GM12864 (cell line): ENCODE measurements around the gene YIPF1.
"Not testable (repeated sequence)": the region's sequence is repeated elsewhere in the genome, so short reads cannot be mapped to it uniquely, and the experiment has no call there.

Experiments
- DNase-seq: peaks from one replicate; pipeline ENCODE4 v3.0.0-alpha.2; 2011; ENCODE audit warnings: low read depth
- H3K4me3 ChIP-seq: 2 replicates; pipeline ENCODE4 v1.5.1; 2011; ENCODE audit warnings: mild to moderate bottlenecking, low read depth, low read length, control low read depth
- TF ChIP-seq, protein P1 (sequence below): IDR thresholded peaks from 2 replicates; pipeline ENCODE4 v1.5.1; 2011; ENCODE audit warnings: low read depth, mild to moderate bottlenecking, moderate library complexity, low read length, control low read depth, inconsistent platforms; ENCODE audit errors: missing control alignments

YIPF1 gene

DNA sequence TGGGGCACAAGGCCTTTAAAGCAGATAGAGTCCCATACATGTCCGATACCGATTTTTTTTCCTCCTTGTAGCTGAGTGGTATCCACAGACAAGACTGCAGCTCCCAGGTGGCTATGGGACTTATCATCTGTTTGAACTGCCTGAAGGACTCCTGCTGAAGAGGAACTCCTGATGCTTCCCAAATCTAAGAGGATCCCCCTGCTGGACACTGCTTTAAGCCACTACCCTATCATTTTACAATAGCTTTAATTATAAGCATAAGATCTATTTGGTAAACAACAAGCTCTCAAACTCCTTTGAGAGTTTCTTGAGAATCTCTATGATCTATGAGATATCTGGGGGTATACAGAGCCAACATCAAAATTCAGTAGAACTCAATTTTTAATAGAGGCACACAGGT is 63.2 kb downstream of the YIPF1 start:
- DNase-seq: no peak
- H3K4me3 ChIP-seq: no peak overlapping the region
- TF ChIP-seq, protein P1, sequence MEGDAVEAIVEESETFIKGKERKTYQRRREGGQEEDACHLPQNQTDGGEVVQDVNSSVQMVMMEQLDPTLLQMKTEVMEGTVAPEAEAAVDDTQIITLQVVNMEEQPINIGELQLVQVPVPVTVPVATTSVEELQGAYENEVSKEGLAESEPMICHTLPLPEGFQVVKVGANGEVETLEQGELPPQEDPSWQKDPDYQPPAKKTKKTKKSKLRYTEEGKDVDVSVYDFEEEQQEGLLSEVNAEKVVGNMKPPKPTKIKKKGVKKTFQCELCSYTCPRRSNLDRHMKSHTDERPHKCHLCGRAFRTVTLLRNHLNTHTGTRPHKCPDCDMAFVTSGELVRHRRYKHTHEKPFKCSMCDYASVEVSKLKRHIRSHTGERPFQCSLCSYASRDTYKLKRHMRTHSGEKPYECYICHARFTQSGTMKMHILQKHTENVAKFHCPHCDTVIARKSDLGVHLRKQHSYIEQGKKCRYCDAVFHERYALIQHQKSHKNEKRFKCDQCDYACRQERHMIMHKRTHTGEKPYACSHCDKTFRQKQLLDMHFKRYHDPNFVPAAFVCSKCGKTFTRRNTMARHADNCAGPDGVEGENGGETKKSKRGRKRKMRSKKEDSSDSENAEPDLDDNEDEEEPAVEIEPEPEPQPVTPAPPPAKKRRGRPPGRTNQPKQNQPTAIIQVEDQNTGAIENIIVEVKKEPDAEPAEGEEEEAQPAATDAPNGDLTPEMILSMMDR: peak; percentile 13

DNA sequence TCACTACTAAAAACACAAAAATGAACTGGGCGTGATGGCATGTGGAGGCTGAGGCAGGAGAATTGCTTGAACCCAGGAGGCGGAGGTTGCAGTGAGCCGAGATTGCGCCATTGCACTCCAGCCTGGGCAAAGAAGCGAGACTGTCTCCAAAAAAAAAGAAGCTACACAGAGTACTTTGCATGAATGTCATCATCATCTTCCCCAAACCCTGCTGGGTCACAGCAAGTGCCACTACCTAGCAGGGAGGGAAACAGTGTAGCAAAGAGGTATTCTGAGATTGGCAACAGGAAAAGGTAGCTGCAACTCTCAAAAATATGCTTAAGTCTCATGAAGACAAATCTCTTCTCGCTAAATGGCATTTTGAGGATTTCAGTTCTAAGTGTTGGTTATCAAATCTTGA is 64.3 kb downstream of the YIPF1 start:
- no peak for DNase-seq
- TF ChIP-seq, protein P1: no peak

DNA sequence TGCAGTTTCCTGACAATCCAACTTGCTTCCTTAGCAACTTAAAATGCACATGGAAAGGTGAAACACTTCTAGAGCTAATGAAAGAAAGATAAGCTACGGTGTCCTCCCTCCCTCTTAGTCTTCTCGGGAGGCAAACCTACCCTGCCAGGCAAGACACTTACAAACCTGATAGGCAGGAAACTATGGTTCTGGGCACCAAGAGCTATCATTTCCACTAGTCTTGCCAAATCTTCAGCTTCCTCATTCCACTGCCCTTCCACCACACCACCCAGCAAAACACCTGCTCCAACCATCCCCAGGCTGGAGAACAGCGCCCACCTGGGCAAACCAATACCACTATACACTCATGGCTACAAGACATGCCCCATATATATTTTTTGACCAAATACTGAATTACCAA is 66.7 kb downstream of the YIPF1 start:
- DNase-seq: no peak
- H3K4me3 ChIP-seq: no peak overlapping the region
- TF ChIP-seq, protein P1: no peak

More for the DNA sequence above, 64.3 kb downstream of the YIPF1 start:
- H3K4me3 ChIP-seq: no peak overlapping the region

DNA sequence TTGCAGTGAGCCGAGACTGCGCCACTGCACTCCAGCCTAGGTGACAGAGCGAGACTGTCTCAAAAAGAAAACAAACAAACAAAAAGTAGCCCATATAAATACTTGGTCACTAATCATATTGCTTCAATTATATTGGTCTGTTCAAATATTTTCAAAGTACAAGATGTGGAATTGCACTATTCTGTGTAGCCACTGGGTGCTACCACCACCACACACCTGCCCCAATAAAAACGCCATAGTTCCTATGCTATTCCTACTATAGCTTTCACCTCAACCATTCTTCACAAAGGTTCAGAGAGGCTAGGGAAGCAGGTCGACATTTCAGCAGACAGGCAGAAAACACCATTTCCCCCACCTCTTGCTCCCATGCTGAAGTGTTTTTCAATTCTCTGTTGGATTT is 68.2 kb downstream of the YIPF1 start:
- DNase-seq: no peak
- TF ChIP-seq, protein P1: peak; percentile 39
- no peak overlapping the region for H3K4me3 ChIP-seq

DNA sequence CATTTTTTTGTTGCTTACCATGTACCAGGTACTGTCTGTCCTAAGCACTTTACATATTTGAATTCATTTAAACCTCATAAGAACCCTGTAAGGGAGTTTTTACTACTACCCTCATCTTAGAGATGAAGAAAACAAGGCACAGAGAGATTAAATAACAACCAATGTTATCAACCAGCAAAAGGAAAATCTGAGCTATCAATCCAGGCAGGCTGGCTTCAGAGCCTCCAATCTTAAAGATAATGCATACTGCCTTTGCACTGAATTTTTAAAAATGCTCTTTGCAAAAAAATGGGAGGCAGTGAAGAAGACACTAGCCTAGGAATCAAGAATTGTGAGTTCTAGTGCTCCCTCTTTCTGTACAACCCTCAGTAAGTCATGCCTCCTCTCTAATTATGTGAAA is 70.2 kb downstream of the YIPF1 start:
- no peak overlapping the region for H3K4me3 ChIP-seq
- TF ChIP-seq, protein P1: no peak
- no peak for DNase-seq

DNA sequence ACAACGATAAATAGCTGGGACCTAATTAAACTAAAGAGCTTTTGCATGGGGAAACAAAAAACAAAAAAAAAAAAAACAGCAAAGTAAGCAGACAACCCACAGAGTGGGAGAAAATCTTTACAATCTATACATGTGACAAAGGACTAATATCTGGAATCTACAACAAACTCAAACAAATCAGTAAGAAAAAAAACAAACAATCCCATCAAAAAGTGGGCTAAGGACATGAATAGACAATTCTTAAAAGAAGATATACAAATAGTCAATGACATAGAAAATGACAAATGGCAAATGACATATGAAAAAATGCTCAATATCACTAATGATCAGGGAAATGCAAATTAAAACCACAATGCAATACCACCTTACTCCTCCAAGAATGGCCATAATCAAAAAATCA is 73.0 kb downstream of the YIPF1 start:
- not testable (repeated sequence) for H3K4me3 ChIP-seq

DNA sequence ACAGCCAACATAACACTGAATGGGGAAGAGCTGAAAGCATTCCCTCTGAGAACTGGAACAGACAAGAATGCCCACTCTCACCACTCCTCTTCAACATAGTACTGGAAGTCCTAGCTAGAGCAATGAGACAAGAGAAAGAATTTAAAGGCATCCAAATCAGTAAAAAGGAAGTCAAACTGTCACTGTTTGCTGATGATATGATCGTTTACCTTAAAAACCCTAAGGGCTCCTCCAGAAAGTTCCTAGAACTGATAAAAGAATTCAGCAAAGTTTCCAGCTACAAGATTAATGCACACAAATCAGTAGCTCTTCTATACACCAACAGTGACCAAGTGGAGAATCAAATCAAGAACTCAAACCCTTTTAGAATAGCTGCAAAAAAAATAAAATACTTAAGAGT is 74.1 kb downstream of the YIPF1 start:
- not testable (repeated sequence) for DNase-seq, H3K4me3 ChIP-seq

More for the DNA sequence above, 73.0 kb downstream of the YIPF1 start:
- not testable (repeated sequence) for DNase-seq

DNA sequence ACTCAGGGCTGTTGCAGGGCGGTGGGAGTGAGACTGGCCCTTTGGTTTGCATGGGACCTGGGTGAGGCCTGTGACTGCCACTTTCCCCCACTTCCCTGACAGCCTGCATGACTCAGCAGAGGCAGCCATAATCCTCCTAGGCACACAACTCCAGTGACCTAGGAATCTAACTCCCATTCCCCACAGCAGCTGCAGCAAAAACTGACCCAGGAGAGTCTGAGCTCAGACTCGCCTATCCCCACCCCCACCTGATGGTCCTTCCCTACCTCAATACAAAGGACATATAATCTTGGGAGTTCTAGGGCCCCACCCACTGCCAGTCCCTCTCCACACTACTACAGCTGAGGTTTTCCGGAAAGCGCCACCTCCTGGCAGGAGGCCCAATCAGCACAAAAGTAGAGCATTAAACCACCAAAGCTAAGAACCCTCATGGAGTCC is 78.2 kb downstream of the YIPF1 start:
- TF ChIP-seq, protein P1: peak; percentile 39
- H3K4me3 ChIP-seq: no peak overlapping the region
- no peak for DNase-seq
